GM19025 (cell line): ENCODE data around the gene DPCD.
"Not testable (repeated sequence)": the region's sequence is repeated elsewhere in the genome, so short reads cannot be mapped to it uniquely, and the experiment has no call there.

Experiments used
- ATAC-seq: cut with Tn5 transposase; IDR thresholded peaks from one replicate; pipeline ENCODE4 v1.9.1; 2021; ENCODE audit warnings: mild to moderate bottlenecking, low read depth, moderate library complexity; ENCODE audit not compliant: unreplicated experiment

The DPCD gene

DNA sequence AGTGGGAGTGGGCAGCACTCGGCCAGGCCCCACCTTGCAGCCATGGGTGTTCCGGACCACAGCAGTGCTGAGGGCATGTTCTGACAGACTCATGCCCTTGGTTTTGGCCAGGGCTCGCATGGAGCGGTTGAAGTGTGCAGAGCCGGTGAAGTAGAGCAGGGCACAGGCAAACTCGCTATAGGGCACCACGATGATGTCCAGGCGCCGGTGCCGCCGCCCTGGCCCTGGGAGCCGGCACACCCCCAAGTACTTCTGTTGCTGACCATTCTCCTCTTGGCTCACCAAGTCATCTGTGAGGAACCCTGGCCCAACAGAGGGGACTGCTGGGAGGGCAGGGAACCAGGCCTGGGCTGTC, 8.6 kb upstream of the DPCD start:
- no peak for ATAC-seq

DNA sequence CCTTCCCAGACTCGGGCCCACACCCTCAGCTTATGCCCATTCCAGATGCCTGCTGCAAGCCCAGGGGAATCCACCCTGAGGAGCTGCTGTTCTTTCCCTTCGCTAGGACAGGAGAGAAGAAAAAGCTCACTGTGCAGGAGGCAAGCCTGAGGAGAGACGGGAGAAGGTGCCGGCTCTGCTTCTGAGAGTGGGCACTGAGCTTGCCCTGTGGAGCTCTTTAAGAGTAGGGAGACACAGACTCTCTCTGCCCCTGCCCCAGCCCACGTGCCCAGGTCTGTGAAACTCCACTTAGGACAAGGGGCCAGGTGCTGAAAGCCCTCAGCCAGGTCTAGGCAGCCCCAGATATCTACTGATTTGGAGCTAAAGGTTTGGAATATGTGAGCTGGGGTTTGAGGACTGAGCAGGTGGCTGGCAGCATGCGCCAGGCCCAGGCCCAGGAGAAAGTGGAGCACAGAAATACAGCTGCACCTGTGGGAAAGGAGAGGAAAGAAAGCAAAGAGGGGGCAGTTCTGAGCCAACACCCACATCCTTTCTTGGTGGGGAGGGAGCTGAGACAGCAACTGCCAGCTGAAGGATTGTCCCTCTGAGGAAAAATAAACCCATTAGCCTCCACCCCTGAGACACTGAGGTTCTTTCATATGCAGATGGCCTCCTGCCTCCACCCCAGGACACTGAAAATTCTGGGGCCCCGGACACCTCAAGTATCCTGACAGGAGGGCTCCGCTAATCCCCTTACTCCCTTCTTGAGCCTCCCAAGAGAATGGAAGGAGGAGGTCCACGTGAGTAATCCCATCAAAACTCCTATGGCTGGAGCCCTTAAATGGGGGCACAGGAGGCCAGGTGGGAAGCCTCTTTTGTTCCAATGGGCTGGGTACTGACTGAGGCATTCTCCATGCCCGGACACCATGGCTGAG, 7.4 kb upstream of the DPCD start:
- no peak for ATAC-seq

DNA sequence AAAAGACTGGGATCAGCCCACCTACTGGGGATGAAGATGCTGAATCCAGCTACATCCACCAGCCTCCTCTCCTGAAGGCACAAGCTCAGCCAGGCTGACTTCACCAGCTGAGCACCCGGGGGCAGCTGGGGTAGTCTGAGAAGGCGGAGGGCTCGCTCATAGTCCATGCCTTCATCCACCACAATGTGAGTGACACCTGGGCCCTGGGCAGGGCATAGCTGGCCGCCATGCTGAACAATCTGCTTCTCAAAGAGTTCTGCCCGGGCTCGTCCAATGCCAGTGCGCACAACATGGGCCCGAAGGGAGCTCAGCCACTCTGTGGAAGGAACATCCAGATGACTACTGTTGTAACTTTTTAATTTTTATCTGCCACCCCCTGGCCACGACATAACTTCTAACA, 2.3 kb upstream of the DPCD start:
- ATAC-seq = no peak

DNA sequence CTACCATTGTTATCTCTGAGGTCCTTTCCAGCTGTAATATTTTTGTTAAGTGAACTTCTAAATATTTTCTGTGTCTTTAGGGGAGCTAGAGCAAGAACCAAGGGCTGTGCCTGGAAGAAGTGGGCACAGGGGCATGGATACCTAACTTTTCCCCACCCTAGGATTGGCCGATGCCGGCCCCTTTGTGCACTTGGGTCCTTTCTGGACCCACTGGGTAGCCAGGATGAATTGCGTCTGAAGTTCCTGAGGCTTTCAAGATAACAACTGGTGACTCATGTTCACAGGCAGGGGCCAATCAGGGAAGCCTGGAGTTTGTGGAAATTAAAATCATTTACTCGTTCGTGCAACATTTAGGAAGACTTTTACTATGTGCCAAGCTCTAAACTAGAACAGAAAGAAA, 758 bp downstream of the DPCD start:
- ATAC-seq = no peak

DNA sequence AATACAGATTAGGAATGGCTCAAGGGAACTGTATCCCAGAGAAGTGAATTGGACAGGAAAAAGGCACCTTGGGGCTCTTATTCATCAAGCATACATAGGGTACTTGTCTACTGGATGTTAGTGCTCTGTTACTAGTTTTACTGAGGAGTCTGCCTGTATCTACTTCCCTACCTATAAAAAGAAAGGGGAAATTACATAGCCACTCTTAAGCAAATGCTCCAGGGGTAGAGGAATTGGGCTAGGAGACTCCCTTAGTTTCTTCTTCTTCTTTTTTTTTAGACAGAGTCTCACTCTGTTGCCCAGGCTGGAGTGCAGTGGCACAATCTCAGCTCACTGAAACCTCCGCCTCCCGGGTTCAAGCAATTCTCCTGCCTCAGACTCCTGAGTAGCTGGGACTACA, 5.2 kb downstream of the DPCD start:
- not testable (repeated sequence) for ATAC-seq

DNA sequence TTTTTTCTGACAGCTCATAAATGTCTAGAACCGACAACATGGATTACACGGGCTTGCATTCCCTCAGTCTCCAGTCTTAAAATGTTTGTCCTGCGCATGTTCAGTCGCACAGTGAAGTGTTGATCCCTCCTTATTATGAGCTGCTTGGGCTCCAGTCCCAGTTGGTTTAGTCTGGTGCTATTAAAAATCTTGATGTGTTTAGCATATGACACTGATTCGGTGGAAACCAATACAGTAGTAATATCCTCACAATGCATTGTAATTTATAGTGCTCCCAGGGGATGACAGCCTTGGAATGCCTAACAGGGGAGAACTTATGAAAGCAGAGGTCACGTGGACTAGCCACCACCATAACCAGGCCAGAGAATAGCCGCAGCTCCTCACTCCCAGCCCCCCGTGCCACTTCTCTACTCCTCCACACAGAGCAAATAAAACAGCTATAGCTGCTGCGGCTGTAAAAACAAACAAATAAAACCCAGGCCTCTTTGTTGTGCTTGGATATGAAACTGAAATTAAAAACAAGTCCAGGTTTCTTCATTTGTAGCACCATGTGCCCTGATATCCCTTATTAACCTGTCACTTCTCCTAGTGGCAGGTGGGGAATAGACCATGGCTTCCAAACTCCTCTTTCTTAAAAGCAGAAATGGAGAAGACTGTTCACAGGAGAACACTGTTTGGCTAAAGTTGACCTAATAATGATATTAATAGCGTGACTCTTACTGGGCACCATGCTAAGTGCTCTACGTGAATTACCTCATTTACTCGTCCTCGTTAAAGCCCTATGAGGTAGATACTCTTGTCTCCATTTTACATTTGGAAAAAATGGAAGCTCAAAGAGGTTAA, 7.7 kb downstream of the DPCD start:
- ATAC-seq = no peak

DNA sequence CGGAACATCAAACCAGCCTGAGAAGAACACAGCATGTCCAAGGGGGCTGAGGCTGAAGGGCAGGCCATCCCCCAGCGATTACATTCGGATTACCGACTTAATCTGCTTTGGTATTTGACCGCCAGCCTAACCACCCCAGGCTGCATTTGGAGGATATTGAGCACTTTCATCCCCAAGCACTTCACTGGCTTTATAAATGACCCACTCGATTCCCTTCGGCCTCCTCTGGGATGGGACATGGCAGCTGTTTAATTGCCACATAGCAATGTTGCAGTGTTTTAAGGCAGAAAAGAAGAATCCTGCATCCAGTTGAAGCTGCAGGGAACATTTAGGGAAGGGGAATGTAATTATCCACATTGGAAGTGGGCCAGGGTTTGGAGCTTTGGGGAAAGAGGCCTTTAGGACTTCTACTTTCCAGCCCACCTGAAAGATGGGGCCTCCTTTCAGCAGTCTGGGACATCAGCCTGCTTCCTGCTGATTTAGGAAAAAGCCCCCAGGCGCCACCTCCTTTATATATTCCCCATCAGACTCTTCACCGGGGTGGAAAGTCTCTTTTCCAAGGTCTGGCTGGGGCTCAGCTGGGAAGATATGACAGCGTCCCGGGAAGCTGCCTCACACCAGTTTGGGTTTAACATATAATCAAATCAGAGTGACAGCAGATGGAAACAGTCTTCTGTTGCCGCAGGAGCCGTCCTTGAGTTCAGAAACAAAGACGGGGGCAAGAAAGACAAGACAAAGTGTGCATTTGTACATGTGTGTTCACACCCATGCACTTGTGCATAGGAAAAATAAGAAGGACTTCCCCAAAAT, 9.2 kb downstream of the DPCD start:
- ATAC-seq = no peak

DNA sequence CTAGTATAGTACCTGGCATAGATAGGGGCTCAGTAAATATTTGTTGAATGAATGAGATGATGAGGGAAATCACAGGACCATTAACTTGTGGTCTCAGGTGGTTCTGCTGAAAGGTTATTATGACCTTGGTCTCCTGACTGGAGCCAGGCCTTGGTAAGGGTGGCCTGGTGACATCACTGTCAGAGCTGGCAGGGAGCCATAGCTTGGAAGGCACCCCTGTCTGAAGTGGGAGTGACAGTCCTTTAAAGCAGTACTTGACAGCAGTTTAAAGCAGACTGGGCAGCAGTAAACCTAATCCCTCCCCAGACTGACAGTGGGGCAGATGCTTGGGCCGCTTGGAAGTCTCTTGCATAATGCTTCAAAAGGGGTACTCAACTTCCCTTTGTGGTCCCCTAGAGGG, 13.4 kb downstream of the DPCD start:
- no peak for ATAC-seq

DNA sequence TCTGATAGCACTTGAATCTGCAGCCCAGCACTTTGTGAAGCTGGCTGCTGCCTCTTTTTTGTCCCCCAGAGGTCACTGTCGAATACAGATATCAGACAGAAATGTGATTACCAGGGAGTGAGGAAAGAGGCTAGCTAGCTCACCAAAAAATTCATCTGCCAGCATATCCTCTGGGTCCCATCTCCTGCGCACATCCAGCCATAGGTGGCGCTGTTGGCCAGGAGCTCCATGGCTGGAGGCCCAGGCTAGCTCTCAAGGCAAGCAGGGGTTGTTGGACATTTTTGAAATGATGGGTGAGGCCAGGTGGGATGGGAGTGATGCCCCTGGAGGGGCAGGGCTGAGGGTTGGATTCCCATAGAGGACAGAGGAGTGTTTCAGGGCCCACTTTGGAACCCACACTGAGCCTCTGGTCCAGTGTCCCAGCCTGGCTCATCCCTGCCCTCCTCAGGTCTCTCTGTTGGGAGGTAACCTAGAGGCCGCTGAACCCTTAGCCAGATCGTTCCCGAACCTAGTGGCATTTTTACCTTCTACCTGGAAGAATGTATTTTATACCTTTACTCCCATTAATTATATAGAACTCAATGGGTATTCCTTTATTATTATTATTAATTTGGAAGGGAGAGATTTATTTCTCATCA, 14.8 kb downstream of the DPCD start:
- no peak for ATAC-seq

DNA sequence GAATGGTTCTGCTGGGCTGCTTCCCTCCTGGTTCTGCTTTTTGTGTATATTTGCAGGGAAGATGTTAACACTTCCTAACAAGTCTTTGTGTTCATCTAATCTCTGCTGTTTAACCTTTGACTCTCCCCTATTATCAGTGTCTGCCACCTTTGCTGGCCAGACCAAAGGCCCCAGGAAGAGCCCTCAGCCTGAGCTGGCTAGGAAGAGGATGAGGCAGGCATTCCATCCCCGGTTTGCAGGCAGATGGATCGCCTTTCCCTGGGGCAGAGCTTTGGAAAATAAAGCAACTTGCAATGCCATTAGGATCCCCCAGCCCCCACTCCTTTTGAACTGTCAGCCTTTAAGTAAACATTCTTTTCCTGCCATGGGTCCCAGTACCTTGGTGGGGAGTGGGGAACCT, 19.0 kb downstream of the DPCD start:
- no peak for ATAC-seq

DNA sequence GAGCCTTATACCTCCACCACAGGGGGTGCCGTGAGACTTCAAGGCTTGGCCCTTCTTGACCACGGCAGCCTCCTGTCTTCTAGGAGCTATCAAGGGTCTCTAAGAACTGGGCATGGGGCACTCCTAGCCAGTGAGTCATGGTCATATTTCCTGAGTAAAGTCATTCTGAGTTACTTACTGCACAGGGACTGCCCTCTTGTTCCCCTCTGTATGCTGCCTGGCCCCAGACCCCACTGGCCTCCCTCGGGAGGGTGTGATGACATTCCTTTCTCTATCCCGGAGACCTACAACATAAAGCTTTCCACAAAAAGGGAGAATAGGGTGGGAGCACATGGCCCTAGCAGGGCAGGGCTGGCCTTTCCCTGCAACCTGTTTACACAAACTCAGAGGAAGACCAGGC, 21.4 kb downstream of the DPCD start:
- no peak for ATAC-seq

DNA sequence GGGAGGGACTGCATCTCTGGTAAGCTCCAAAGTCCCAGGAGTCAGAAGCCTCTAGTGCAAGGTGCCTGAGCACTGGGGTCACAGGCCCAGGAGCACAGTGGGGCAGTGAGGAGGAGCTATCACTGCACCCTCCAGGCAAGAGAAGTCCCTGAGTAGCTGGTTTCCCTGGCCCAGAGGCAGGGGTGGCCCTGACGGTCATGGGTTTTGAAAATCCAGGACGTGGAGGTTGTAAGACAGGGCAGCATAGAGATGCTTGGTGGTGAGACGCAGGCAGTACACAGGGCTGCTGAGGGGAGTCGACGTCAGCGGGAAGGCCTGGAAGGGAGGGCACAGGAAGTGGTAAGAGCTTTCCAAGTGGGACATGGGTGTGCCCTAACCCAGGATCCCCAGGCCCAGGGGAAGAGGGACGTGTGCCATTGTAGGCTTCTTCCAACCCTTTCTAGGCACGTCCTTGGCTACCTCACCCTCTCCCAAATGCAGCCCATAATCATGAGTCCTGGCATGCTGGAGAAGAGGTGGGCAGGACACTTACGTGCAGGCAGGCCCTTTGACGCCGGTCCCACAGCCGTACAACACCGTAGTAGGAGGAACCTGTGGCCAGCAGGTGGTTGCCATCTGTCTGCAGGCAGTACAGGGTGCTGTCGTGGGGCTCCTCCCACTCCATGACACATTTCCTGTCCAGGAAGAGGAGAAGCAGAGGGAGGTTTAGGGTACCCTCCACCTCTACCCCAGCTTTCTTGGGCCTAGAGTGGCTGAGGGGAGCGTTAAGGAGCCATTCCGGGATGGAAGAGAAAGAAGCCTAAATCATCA, 23.2 kb downstream of the DPCD start:
- no peak for ATAC-seq

DNA sequence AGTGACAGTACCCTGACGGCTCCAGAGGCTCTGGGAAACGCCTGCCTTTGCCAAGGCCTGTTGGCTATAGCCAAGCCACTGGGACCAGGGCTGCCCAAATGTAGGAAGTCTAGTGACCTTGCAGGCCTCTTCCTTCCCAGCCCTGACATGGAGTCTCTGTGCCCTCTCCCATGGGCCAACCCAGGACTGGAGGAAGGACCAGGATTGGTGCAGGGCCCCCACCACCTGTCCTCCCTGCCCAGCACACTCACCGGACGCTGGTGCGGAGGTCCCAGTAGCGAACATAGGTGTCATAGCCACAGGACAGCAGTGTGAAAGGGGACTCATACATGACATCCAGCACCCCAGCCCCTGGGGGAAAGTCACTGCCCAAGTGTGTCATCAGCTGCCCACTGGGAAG, 24.0 kb downstream of the DPCD start:
- ATAC-seq = no peak

DNA sequence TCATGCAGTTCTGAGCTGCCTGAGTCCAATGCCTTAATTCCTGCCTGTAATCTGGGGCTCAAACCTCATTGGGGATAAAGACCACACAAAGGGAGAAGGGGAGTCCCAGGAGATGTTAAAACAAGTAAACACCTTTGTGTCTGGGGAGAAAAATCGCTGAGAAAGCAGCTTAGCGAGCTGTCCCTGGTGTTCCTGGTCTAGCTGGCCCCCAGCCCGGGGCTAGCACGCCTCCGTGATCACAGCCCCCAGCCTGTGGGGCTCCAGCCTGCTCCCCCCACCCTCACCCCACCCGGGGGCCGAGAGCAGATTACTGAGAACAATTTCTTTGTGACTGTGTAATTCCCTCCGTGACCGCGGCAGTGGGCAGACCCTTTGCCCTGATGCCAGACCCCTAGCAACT, 24.8 kb downstream of the DPCD start:
- no peak for ATAC-seq

DNA sequence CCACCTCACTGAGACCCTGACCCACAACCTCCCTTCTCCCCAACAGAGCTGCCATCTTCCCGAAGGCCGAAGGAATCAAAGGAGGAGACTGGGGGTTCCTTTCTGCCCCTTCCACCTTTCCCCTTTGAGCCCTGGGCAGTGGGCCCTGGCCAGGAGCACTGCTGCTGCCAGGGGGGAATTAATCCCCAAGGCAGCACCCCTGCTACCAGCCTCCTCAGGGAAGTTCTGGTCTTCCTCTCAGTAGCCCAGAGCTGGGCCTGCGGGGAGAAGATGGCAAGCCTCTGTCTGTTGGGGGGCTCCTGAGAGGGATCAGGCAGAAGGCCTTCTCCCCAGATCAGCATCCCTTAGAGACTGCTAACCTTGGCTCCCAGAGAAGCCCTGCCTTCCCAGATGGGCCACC, 25.5 kb downstream of the DPCD start:
- ATAC-seq = no peak

DNA sequence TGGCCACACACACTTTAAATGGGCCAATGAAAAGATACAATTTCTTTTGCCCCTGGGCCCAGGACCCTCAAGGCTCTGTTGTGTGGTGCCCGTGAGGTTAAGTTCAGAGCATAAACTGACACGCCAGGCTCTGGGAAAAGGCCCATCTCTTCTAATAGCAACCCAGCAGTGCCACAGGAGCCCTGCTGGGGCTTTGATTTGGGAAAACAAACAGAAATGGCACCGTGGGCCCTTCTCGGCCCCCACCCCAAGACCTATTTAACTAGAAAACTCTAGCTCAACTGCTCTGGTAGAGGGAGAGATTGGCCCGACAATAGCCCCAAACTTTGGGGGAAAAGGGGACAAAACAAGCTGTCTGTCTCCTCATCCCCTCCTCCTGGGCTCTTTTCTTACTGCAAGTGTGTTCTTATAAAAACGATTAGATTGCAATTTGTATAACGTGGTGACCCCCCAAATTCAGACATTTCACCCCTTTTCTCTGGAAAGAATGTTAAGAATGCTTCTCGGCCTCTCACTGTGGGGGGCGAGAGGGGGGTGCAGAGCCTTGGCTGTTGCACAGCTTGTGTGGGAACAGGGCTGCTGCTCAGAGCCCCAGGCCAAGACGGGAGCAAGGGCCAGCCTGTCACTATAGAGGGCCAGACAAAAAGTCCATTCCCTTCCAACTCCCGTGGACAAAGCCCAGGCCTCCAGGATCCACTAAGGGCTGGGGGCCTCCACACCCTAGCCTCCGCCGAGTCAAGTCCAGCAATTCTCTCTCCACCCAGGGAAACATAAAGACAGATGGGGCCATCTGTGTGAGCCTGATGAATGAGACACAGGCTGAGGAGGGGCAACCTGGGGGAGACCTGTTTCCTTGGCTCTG, 26.8 kb downstream of the DPCD start:
- ATAC-seq = no peak

DNA sequence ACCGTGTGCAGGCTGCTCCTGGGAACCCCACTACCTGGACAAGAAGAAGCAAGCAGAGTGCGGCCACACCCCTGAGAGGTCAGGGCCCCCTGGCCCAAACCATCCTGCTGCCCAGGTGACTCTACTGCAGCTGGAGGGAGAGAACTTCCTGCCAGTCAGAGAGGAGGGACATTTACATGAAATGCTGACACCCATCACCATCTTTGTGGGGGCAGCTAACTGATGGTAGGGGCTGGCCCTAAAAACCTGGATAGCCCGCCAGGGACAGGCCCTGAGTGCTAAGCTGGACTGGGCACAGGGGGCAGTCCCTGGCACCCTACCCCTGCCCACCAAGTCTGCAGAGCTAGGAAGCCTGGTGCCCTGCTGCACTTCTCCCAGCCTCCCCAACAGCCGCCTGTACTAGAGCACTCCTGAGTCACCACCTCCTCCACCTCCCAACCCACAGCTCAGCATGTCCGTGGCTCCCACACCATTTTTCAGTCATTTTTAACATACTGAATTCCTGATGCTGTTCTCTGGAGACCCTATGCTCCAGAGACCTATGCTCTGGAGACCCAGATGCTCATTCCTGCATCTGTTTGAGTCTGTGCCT, 27.5 kb downstream of the DPCD start:
- no peak for ATAC-seq

DNA sequence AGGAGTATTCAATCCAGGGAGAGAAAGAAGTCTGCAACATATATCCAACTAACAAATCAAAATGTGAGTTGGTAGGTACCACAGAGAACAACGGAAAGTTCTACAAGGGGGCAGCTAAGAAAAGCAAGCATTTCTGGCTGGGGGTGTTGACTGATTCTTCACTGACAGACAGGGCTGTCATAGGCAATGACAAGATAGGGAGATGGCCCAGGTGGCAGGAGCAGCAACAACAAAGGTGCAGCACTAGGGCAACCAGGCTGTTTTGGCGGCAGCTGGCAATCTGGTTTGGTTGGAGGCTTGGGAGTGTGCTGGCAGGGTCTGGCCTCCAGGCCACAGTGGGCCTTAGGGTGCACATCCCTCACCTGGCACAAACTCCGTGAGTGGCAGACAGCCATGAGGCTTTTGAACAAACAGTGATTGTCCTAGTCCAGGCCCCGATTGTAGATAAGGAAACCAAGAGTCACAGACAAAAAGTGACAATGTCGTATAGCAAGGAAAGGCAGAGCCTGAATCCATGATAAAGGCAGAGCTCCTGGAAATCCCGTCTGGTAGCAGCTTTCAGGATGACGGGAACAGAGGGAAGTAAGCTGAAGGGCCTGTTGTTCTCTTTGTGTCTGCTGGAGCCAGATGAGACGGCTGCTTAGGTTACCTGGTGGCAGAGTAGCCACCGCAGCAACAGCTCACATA, 28.4 kb downstream of the DPCD start:
- ATAC-seq = no peak
